Retinal pigment epithelial cell (primary cell): ENCODE data around the gene RGMB.

Experiments used
- DNase-seq: peaks from one replicate; pipeline ENCODE4 v3.0.0-alpha.2; 2010; ENCODE audit warnings: low read depth
- H3K4me3 ChIP-seq: 2 replicates; pipeline ENCODE4 v1.5.1; 2011; ENCODE audit warnings: mild to moderate bottlenecking, low read length, control low read depth, moderate library complexity
- TF ChIP-seq, protein P1 (sequence below): conservative IDR thresholded peaks from 2 replicates; pipeline ENCODE4 v1.5.1; 2011; ENCODE audit warnings: low read depth, low read length, control low read depth, inconsistent platforms

The RGMB gene

DNA sequence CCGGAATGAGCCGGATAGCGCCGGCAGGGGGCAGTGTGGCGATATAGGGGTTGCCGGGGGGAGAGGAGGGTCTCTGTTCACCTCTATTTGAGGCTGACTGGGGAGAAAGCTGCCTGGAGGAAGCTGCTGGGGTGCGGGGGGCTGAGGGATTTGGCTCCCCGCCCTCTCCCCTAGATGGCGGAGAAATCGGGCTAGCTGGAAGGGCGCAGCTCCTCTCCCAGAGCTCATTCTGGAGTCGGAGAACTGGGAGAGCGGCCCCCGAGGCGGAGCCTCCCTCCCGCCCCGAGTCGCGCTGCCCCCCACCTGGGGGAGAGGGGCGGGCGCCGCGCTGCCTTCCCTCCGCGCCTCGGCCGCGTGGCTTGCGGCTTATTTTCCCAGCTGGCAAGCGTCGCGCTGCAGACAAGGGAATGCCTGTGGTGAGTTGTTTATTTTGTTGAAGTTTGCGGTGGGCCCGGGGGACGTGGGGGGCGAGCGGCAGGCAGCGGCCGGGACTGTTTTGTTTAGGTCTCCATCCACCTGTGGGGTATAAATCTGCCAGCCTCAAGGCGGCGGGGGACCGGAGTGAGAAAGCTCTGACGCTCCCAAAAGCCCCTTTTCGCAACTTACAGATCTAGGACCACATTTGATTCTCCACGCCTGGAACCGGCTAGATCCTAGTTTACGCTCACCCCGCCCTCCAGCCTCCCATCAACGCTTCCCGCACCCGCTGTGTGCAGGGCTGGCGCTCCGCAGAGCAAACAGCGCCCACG, 4.1 kb upstream of the RGMB start:
- peak overlapping the region; percentile 76 for H3K4me3 ChIP-seq
- TF ChIP-seq, protein P1, sequence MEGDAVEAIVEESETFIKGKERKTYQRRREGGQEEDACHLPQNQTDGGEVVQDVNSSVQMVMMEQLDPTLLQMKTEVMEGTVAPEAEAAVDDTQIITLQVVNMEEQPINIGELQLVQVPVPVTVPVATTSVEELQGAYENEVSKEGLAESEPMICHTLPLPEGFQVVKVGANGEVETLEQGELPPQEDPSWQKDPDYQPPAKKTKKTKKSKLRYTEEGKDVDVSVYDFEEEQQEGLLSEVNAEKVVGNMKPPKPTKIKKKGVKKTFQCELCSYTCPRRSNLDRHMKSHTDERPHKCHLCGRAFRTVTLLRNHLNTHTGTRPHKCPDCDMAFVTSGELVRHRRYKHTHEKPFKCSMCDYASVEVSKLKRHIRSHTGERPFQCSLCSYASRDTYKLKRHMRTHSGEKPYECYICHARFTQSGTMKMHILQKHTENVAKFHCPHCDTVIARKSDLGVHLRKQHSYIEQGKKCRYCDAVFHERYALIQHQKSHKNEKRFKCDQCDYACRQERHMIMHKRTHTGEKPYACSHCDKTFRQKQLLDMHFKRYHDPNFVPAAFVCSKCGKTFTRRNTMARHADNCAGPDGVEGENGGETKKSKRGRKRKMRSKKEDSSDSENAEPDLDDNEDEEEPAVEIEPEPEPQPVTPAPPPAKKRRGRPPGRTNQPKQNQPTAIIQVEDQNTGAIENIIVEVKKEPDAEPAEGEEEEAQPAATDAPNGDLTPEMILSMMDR = peak; percentile 71
- no peak for DNase-seq

DNA sequence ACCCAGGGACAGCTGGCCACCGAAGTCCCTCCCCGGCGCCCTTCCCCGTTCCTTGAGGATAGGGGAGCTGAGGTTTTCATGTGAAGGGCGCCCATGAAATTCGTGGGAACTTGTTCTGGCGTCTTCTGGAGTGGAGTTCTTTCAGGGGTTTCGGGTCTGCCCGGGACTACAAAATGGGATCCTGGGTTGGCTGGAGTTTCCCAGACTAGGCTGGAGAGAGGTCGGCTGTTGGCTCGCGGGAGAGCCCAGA, 3.6 kb upstream of the RGMB start:
- peak overlapping the region; percentile 76 for H3K4me3 ChIP-seq
- no peak for DNase-seq
- TF ChIP-seq, protein P1 = no peak

DNA sequence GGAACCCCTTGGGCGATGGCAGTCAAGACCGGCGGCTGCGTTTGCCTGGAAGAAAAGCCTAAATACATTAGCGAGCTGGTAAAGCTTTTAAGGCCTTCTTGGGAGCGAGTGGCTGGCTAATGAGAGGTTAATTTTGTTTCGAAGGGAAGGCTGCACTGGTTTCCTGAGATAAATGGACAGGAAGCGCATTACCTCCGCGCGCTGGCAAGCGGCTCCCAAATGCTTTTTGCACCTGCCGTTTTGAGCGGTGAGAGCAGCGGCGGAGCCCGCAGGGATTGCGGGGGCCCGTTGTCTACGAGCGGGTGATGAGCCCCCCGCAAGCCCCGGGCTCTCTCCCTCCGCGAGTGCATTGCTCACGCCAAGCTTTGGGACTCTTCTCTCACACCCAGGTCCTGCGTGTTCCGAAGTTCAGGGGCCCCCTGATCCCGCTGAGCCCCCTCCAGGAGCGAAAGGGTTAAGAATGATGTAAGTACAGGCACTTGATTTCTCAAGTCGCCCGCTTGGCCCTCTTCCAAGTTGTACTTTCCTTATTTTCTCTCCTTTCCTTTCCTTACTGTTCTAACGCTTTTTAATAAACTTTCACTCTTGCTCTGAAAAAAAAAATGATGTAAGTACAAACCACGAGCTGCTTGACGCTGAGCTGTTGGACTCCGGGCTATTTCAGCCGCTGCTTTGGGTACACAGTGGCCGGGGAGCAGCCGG, 3.1 kb upstream of the RGMB start:
- DNase-seq = no peak
- H3K4me3 ChIP-seq = peak overlapping the region; percentile 76
- TF ChIP-seq, protein P1 = no peak

DNA sequence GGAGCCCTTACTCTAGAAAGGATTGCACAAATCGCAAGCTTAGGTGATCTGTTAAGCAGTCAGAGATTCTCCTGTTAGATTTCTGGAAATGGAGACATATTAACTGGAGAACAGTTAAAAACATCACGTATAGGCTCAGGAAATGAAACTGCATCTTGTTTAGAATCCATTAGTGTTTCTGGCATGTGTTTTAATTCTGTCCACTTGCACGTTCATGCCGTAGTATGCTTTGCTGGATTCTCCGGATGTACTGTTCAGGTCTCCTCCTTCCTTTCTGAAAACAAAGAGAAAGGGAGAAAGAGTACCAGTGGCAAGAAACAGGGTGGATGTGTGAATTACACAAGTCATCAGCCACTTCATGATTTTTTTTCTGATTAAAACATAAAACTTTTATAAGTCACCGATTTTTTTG, 2.5 kb upstream of the RGMB start:
- TF ChIP-seq, protein P1 = no peak
- no peak for DNase-seq
- H3K4me3 ChIP-seq = peak overlapping the region; percentile 76

DNA sequence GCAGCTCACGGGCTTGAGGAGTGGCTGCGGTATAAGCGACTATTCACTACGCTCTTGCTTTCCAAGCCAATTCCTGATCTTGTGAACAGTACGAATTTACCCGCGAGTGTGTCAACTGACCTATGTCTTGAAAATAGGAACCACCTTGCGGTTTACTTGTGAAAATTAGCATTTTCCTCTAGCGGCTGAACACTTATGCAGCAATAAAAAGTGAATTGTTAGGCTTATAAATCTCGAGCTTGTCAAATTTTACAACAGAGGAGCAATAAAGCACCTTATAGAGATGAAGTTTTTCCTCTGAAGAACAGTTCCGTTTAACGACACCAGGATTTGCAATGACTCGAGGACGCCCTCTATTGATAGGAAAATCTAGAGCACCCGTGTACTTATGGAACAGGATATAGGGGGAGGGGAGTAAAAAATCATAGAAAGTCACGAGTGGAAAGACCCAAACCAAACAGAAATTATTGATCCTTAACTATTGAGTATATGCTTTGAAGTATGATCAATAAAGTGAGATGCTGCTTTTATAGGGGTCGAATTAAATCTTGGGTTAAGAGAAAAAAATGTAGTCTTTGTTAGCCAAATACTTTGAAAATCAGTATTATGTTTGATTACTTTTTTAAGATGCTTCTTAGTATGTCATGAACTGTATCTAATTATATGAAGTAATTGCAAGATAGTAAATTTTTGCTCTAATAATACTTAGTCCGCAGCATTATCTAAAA, 1.9 kb upstream of the RGMB start:
- DNase-seq = peak; percentile 73
- TF ChIP-seq, protein P1 = peak; percentile 92

DNA sequence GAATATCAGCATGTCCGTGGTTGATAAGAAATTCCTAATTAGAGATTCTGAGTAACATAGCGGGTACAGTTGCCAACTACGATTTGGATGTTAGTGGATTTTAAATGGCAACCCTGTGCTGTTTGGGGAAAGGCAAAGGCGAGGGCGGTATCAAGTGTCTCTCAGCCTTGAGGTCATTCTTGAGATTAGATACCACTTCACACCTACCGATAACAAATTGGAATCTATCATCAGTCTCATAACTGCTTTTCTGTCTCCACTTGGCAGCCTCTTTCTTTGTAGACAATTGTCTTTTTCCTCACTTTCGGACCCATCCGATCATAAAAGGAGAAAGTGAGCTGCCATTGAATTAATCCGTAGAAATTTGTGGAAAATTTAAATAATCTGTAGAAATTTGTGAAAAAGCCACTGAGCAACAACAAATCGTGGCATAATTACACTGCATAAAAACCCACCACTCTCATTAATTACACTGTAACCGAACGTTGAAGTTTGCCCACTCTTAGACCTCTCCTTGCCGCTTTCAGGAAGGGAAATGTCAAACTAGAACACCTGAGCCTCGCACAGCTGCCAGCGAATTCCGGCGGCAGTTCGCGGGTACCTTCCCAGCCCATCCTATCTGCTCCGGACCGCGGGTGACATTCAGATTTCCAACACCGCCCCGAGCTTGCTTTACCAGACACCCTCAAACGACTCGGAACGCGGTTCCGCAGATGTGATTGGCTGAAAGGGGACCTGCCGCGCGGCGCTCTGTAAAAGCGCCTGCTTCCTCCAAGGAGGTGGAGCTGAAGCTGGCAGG, 849 bp upstream of the RGMB start:
- TF ChIP-seq, protein P1 = no peak
- H3K4me3 ChIP-seq = peak overlapping the region; percentile 60
- DNase-seq = no peak

More for the DNA sequence above, 1.9 kb upstream of the RGMB start:
- H3K4me3 ChIP-seq = peak overlapping the region; percentile 76
